Stimulated activated CD4-positive, alpha-beta T cell treated with anti-CD3 and anti-CD28 coated beads, TNF-alpha, amount 100 ng/mL, for 24 hours (primary cell): ENCODE measurements around the gene ENOX1.

Experiments
- DNase-seq, 3 experiments: peaks; one replicate each; pipeline ENCODE4 v3.0.0-alpha.2; 2020; ENCODE audit warnings: low read depth in 3 of 3

The ENOX1 gene

DNA sequence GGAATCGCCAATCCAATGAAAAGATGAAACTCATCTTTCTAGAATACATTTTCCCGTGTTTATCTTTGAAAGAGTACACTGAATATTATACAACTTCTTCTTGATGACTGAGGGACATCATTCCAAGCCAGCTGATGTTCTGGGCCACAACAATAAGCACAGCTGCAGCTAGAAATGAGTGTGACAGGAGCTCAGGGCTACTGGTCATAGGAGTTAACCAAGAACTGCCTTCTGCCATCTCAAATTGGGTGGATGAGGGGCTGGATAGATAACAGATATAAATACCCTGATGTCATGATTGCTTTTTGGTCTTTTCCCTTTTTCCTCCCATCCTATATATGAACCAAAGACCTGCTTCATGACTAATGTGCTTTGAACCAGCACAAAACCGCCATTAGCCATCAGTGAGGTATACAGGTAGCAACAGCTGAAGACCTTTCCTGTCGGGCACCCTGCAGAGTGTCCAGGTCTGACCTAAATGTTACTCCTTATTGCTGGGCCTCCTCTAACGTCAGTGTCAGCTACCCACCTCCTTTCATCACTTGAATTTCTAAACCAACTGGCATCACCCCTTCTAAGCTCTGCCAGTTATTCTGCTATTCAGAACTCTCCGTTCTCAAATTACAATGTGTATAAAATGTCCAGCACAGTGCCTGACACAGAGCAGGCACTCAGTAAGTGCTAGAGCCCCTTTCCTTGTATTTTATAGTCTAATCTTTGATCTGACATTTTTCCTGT, 178.2 kb downstream of the ENOX1 start:
- DNase-seq = no peak

GRCh38 chr13:43597599-43597945, 189.2 kb downstream of the ENOX1 start:
- DNase-seq = no peak

- DNase-seq = no peak
Observed at GRCh38 chr13:43596924-43597598, 189.7 kb downstream of the ENOX1 start.

DNA sequence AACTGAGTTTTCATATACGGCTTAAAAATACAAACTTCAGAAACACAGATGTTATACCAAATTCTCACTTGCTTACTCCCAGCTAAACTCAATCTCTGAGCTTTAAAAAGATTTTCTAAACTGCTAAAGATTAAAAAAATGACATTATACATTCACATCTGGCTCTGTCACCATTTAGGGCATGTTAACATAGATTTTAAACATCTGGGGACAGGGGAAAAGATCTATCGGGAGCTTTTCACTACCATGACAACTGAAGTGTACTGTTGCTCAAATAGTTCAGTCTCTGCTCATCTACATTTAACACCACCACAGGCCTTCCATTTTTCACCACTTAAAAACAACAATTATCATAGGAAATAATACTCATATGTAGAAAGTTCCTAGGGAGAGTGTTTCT, 190.8 kb downstream of the ENOX1 start:
- no peak for DNase-seq

GRCh38 chr13:43587376-43587775, 199.4 kb downstream of the ENOX1 start:
- no peak for DNase-seq

DNA sequence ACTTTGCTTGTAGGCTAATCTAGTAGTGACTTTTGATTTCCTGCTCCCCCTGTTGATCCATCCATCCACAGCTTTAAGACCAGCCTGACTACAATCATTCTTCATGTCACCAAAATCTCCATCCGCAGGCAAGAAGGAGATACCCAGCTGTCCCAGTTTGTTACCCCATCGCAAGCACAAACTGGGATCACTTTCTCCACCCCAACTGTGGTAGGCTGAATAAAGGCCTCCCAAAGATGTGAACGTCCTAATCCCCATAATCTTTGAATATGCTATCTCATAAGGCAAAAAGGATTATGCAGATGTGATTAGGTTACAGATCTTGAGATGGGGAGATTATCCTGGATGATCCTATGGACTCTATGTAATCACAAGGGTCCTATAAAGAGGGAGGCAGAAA, 202.0 kb downstream of the ENOX1 start:
- DNase-seq = no peak

GRCh38 chr13:43583321-43583720, 203.5 kb downstream of the ENOX1 start:
- DNase-seq = no peak

DNA sequence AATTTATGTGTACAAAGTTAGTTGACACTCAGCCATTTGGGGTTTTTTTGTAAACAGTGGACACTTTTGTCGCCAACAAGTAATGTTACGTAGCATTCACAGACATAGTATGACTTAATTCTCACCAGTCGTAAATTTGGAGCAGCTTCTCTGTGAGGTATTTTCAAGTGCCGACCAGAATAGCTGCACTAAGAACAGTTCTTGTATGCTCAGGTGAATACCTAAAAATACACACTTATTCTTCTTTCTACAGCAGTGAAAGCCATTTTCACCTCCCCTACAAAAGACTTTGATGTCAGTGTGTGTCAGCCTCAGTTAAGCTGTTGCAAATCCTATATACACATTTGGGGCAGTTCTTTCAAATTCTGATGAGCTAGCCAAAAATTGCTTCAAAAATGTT, 206.5 kb downstream of the ENOX1 start:
- no peak for DNase-seq

GRCh38 chr13:43579321-43579720, 207.5 kb downstream of the ENOX1 start:
- DNase-seq = no peak

- no peak for DNase-seq
Observed at GRCh38 chr13:43574605-43575004, 212.2 kb downstream of the ENOX1 start.

GRCh38 chr13:43573802-43574514, 212.8 kb downstream of the ENOX1 start:
- DNase-seq = no peak

GRCh38 chr13:43573361-43573740, 213.4 kb downstream of the ENOX1 start:
- no peak for DNase-seq

DNA sequence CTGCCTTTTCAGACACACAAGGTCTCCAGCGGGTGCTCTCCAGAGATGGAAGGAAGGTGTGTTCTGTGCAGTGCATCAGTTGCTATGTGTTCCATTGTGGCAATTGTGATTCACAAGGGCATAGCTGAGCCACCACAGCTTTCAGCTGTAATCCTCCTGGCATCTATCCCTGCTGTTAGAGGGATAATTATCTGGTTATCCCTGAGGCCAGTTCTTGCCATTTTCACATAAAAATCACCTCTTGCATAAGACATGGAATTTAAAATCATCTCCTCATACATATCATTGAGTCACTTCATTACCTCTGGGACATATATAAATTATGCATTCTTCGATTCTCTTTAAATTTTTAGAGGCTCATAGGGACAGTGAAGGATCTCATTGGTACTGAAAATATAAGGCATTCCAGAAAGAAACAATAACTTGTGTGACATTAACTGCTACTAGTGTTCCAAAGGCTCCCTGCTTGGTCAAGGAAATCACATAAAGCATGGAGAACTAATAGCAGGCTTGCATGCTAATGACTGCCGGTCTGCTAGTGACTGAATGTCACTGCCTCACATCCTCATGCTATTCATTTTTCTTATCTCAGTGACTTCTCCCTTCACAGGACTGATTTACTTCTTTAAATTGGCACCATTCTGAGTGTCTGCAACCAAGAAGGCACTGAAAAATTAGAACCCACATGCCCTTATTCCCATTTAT, 214.0 kb downstream of the ENOX1 start:
- no peak for DNase-seq

GRCh38 chr13:43569658-43570057, 217.1 kb downstream of the ENOX1 start:
- no peak for DNase-seq

- no peak for DNase-seq
Observed at GRCh38 chr13:43567608-43568007, 219.2 kb downstream of the ENOX1 start.

- no peak for DNase-seq
Observed at GRCh38 chr13:43564952-43565351, 221.8 kb downstream of the ENOX1 start.

- no peak for DNase-seq
Observed at GRCh38 chr13:43561081-43561480, 225.7 kb downstream of the ENOX1 start.

DNA sequence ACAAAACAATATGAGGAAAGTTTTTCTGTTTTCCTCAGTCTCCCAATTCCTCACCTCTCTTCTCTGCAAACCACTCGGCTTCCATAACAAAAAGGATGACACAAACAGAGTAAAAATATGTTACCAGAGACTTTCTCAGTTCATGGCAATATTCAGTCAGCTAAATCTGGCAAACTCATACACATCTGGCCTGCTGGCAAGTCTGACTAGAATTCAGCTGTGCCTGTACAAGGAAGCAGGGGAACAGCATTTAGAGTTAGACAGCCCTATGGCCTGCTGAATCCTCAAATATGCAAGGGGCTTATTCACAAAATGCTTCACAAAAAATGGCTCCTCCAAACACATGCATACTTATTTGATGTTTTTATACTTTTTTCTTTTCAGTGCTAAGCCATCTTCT, 227.8 kb downstream of the ENOX1 start:
- DNase-seq = no peak

GRCh38 chr13:43558326-43558725, 228.4 kb downstream of the ENOX1 start:
- DNase-seq = no peak

DNA sequence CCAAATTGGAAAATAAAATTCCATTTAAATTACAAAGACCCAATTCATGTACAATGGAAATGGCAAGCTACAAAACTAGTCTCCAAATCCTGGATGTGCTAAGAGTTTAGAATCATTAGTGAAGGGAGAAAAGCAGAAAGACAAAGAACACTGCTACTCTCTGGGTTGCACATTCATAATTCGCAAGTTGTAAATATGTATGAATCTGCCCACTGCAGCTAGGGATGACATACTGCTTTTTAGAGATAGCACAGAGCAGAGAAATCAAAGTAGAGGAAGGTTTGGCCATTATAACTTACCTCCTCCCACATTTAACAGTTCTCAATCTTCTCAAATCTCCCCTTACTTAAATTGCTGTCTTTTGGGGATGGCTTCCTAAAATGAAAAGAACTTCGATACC, 231.1 kb downstream of the ENOX1 start:
- no peak for DNase-seq

DNA sequence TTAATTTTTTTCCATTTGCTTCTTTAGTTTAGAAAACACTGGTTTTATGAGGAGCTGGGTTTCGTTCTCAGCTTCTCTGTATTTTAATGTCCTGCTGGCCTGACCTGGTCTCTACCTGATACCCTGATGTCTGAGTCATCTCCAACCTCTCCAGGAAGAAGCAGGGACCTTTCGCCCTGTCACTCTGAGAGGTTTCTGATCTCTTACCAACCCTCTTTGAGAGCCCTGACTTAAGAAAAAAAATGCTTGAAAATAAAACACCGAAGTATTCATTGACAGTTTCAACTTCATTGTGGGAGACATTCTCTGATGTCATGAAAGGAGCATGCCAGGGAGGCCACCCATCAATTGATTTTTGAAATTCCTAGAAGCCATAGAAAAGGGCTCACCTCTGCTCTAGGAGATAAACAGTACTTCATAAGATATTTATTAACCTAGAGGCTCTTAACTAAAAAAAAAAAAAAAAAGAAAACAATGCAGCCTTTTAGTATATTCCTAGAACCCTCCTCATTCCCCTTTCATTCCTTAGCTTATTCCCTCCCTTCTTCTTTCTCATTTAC, 234.8 kb downstream of the ENOX1 start:
- no peak for DNase-seq

DNA sequence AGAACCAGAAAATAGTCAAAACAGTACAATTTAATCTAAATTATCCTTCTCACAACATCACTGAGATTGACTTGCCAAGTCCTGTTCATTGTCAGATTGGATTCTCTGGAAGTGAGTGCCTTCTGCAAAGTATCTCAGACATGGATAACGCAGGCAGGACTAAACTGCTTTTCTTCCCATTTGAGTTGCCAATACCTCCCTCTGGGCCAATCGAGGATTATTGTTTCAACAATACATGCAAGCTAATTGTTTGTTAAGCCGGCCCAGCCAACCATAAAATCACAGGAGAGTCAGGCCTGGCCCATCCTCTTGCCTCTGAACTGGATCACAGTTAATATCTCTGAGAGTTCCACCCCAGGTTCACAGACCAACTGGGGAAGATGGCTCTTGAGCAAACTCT, 240.0 kb downstream of the ENOX1 start:
- DNase-seq = no peak
